AG10803 (cell line): ENCODE measurements around the gene CLEC12A.

Experiments used
- DNase-seq: peaks from one replicate; pipeline ENCODE4 v3.0.0; 2010; ENCODE audit warnings: low read depth
- H3K4me3 ChIP-seq: 2 replicates; pipeline ENCODE4 v1.5.1; 2011; ENCODE audit warnings: mild to moderate bottlenecking, low read length, control low read depth
- CTCF ChIP-seq: conservative IDR thresholded peaks from 2 replicates; pipeline ENCODE4 v1.5.1; 2011; ENCODE audit warnings: mild to moderate bottlenecking, low read length, control low read depth, inconsistent platforms

Gene CLEC12A

GRCh38 chr12:9991876-9992275, 20.7 kb downstream of the CLEC12A start:
- DNase-seq: no peak
- no peak for TF ChIP-seq CTCF
- H3K4me3 ChIP-seq: no peak overlapping the region

- no peak overlapping the region for H3K4me3 ChIP-seq
- TF ChIP-seq CTCF: no peak
- no peak for DNase-seq
Observed at GRCh38 chr12:9992296-9992695, 21.1 kb downstream of the CLEC12A start.

GRCh38 chr12:9999016-9999415, 27.8 kb downstream of the CLEC12A start, which contains the start of gene CLEC1B:
TSS of gene CLEC1B (minus strand) at chr12:9999121. CDS start at chr12:9999100, 21 bp downstream.
- TF ChIP-seq CTCF: no peak
- H3K4me3 ChIP-seq: no peak within 1 kb of the TSS
- DNase-seq: no peak

GRCh38 chr12:10001171-10001776, 30.1 kb downstream of the CLEC12A start:
- no peak for TF ChIP-seq CTCF
- DNase-seq: no peak
- no peak overlapping the region for H3K4me3 ChIP-seq

- H3K4me3 ChIP-seq: no peak overlapping the region
- no peak for DNase-seq
- TF ChIP-seq CTCF: no peak
Observed at GRCh38 chr12:10012630-10013330, 41.6 kb downstream of the CLEC12A start.

- no peak for DNase-seq
- TF ChIP-seq CTCF: no peak
- H3K4me3 ChIP-seq: no peak overlapping the region
Observed at GRCh38 chr12:10015450-10015849, 44.2 kb downstream of the CLEC12A start.

GRCh38 chr12:10016881-10017280, 45.7 kb downstream of the CLEC12A start:
- peak; percentile 18 for DNase-seq
- no peak overlapping the region for H3K4me3 ChIP-seq
- no peak for TF ChIP-seq CTCF
